SH-SY5Y (cell line): ENCODE data around the gene PDZRN4.

Source experiments
- GATA2 ChIP-seq: IDR thresholded peaks from 2 replicates; pipeline ENCODE4 v1.6.1; 2011; ENCODE audit warnings: mild to moderate bottlenecking, low read depth, low read length
- GATA3 ChIP-seq: IDR thresholded peaks from 2 replicates; pipeline ENCODE4 v1.6.1; 2011; ENCODE audit warnings: low read depth, mild to moderate bottlenecking, low read length, moderate library complexity

GRCh38 chr12:41234692-41235091, 46.6 kb downstream of the PDZRN4 start:
- TF ChIP-seq GATA2: no peak
- TF ChIP-seq GATA3: no peak
